ENCODE results near the gene HGS.
"Not testable (repeated sequence)": the region's sequence is repeated elsewhere in the genome, so short reads cannot be mapped to it uniquely, and the experiment has no call there.

- not testable (repeated sequence) for TF ChIP-seq POLR2A, EP300, POLR2AphosphoS5 (IDR thresholded peaks at IDR 0.05)
- TF ChIP-seq, protein P1, sequence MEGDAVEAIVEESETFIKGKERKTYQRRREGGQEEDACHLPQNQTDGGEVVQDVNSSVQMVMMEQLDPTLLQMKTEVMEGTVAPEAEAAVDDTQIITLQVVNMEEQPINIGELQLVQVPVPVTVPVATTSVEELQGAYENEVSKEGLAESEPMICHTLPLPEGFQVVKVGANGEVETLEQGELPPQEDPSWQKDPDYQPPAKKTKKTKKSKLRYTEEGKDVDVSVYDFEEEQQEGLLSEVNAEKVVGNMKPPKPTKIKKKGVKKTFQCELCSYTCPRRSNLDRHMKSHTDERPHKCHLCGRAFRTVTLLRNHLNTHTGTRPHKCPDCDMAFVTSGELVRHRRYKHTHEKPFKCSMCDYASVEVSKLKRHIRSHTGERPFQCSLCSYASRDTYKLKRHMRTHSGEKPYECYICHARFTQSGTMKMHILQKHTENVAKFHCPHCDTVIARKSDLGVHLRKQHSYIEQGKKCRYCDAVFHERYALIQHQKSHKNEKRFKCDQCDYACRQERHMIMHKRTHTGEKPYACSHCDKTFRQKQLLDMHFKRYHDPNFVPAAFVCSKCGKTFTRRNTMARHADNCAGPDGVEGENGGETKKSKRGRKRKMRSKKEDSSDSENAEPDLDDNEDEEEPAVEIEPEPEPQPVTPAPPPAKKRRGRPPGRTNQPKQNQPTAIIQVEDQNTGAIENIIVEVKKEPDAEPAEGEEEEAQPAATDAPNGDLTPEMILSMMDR (IDR thresholded peaks at IDR 0.05) = peak; percentile 54 to 79
These were observed 8.1 kb upstream of the HGS start for GRCh38 chr17:81675515-81676221.
